ENCODE results near the gene ERFL. TPM values are rescaled to one million over a fixed set of nuclear protein-coding genes. Genes with fewer than 3 reads are reported as not detected.

Gene ERFL
- total RNA-seq, 4 donors from 2014 or later = 0.27 to 1.9 (median 0.95) TPM

GRCh38 chr19:41901707-41902360 is 26.4 kb downstream of the ERFL start:
- in situ Hi-C loops (cut with MboI; ENCODE audit: low pct_ligation_motif_present in 1 of 4, low pct_unique_long_range_greater_than_20kb in 1 of 4, low sequenced_read_pairs in 3 of 4) = no loop called here
- Histone ChIP-seq H3K4me1 (peaks cover 0 to 21% (median 16%) of the 10 kb centered on the region in 4 donors), H3K36me3 (peaks cover 0 to 67% (median 27%) of the 10 kb centered on the region in 4 donors), H3K27ac (no peak overlapping the region), H3K4me3 (no peak overlapping the region), H3K27me3 (no peaks in the 10 kb centered on the region), H3K9me3 (no peaks in the 10 kb centered on the region)
- intact Hi-C loops (cut with DNase I; ENCODE audit: low total_unique reads) = no loop called here
- no peak for TF ChIP-seq EP300 (IDR thresholded peaks at IDR 0.05; ENCODE audit: low read depth)
- TF ChIP-seq POLR2AphosphoS5 (IDR thresholded peaks at IDR 0.05) = no peak
- no peak for TF ChIP-seq POLR2A (IDR thresholded peaks at IDR 0.05)
- no peak for TF ChIP-seq CTCF (IDR thresholded peaks at IDR 0.05)
- 95% methylated on average over 21 of the region's 21 CpGs; no CpG with 5 or more reads in 1 of the 2 donors for WGBS, 2 donors (ENCODE audit: low coverage in 1 of 2)
- DNase-seq = no peak

GRCh38 chr19:41898235-41898634 is 30.0 kb downstream of the ERFL start:
- peaks cover 0 to 68% (median 25%) of the 10 kb centered on the region in 4 donors for H3K36me3 ChIP-seq
- H3K27ac ChIP-seq = no peak overlapping the region
- H3K4me3 ChIP-seq = no peak overlapping the region
- DNase-seq = no peak
- in situ Hi-C loops (cut with MboI; ENCODE audit: low pct_ligation_motif_present in 1 of 4, low pct_unique_long_range_greater_than_20kb in 1 of 4, low sequenced_read_pairs in 3 of 4) (no loop called here), intact Hi-C loops (cut with DNase I; ENCODE audit: low total_unique reads) (no loop called here)
- no peaks in the 10 kb centered on the region for H3K9me3 ChIP-seq
- no peak for TF ChIP-seq CTCF (IDR thresholded peaks at IDR 0.05)
- TF ChIP-seq EP300 (IDR thresholded peaks at IDR 0.05; ENCODE audit: low read depth) = no peak
- TF ChIP-seq POLR2AphosphoS5 (IDR thresholded peaks at IDR 0.05) = no peak
- TF ChIP-seq POLR2A (IDR thresholded peaks at IDR 0.05) = no peak
- peaks cover 0 to under 1% (median 0%) of the 10 kb centered on the region in 4 donors for H3K4me1 ChIP-seq
- H3K27me3 ChIP-seq = no peaks in the 10 kb centered on the region
- WGBS, 2 donors (ENCODE audit: low coverage in 1 of 2) = 92% methylated on average over 15 of the region's 15 CpGs; no CpG with 5 or more reads in 1 of the 2 donors

GRCh38 chr19:41897820-41898219 is 30.4 kb downstream of the ERFL start:
- H3K36me3 ChIP-seq = peaks cover 0 to 63% (median 23%) of the 10 kb centered on the region in 4 donors

GRCh38 chr19:41897181-41897580 is 31.1 kb downstream of the ERFL start:
- Histone ChIP-seq H3K27me3 (no peaks in the 10 kb centered on the region), H3K4me3 (no peak overlapping the region), H3K36me3 (peaks cover 0 to 57% (median 20%) of the 10 kb centered on the region in 4 donors), H3K27ac (no peak overlapping the region), H3K4me1 (no peaks in the 10 kb centered on the region), H3K9me3 (no peaks in the 10 kb centered on the region)
- DNase-seq = no peak
- intact Hi-C loops (cut with DNase I; ENCODE audit: low total_unique reads) = no loop called here
- 85% methylated on average over 3 of the region's 3 CpGs; no CpG with 5 or more reads in 1 of the 2 donors for WGBS, 2 donors (ENCODE audit: low coverage in 1 of 2)
- TF ChIP-seq POLR2A (IDR thresholded peaks at IDR 0.05) (no peak), EP300 (IDR thresholded peaks at IDR 0.05; ENCODE audit: low read depth) (no peak), POLR2AphosphoS5 (IDR thresholded peaks at IDR 0.05) (no peak), CTCF (IDR thresholded peaks at IDR 0.05) (no peak)
- in situ Hi-C loops (cut with MboI; ENCODE audit: low pct_ligation_motif_present in 1 of 4, low pct_unique_long_range_greater_than_20kb in 1 of 4, low sequenced_read_pairs in 3 of 4) = no loop called here

More at GRCh38 chr19:41897820-41898219, 30.4 kb downstream of the ERFL start:
- no peak overlapping the region for H3K27ac ChIP-seq
- intact Hi-C loops (cut with DNase I; ENCODE audit: low total_unique reads) (no loop called here), in situ Hi-C loops (cut with MboI; ENCODE audit: low pct_ligation_motif_present in 1 of 4, low pct_unique_long_range_greater_than_20kb in 1 of 4, low sequenced_read_pairs in 3 of 4) (no loop called here)
- no peak for DNase-seq
- no peaks in the 10 kb centered on the region for H3K9me3 ChIP-seq
- H3K4me3 ChIP-seq = no peak overlapping the region
- TF ChIP-seq CTCF (IDR thresholded peaks at IDR 0.05) = no peak
- no peak for TF ChIP-seq EP300 (IDR thresholded peaks at IDR 0.05; ENCODE audit: low read depth)
- no peak for TF ChIP-seq POLR2AphosphoS5 (IDR thresholded peaks at IDR 0.05)
- TF ChIP-seq POLR2A (IDR thresholded peaks at IDR 0.05) = no peak
- WGBS, 2 donors (ENCODE audit: low coverage in 1 of 2) = 92 to 100% methylated on average over 1 to 22 of the region's 24 CpGs
- H3K4me1 ChIP-seq = no peaks in the 10 kb centered on the region
- no peaks in the 10 kb centered on the region for H3K27me3 ChIP-seq

All from transverse colon (tissue), 4 donors.